Heart right ventricle (tissue), 16 donors: ENCODE results near the gene RMND5B. TPM values are rescaled to one million over a fixed set of nuclear protein-coding genes. Genes with fewer than 3 reads are reported as not detected.

ENCODE experiments used
- ATAC-seq, 8 donors: fragments of 200-7000 bp; cut with Tn5 transposase; one replicate each; pipeline ENCODE4 v1.9.1; 2020; ENCODE audit warnings: mild to moderate bottlenecking in 8 of 8, moderate library complexity in 8 of 8, moderate number of reproducible peaks in 1 of 8
- DNase-seq, 2 donors: peaks; one replicate each; pipeline ENCODE4 v3.0.0-alpha.2; 2020
- H3K27ac ChIP-seq, 10 donors: fragments of 200-600 bp; sonication (generic) in 2 of 10; one replicate each; pipeline versions ENCODE4 v1.5.0 to v1.8.0; 2020 to 2022; ENCODE audit warnings: mild to moderate bottlenecking in 3 of 10
- H3K27me3 ChIP-seq, 7 donors: fragments of 200-600 bp; one replicate each; pipeline ENCODE4 v1.8.0; 2021 to 2022; ENCODE audit warnings: mild to moderate bottlenecking in 2 of 7
- H3K36me3 ChIP-seq, 9 donors: fragments of 200-600 bp; sonication (generic) in 1 of 9; one replicate each; pipeline versions ENCODE4 v1.5.0 to v1.8.0; 2020 to 2022; ENCODE audit warnings: mild to moderate bottlenecking in 2 of 9
- H3K4me1 ChIP-seq, 9 donors: fragments of 200-600 bp; sonication (generic) in 1 of 9; one replicate each; pipeline versions ENCODE4 v1.5.0 to v1.8.0; 2020 to 2022; ENCODE audit warnings: mild to moderate bottlenecking in 4 of 9
- H3K4me3 ChIP-seq, 10 donors: fragments of 200-600 bp; sonication (generic) in 2 of 10; one replicate each; pipeline versions ENCODE4 v1.5.0 to v1.8.0; 2020 to 2022; ENCODE audit warnings: mild to moderate bottlenecking in 7 of 10, moderate library complexity in 2 of 10
- H3K9me3 ChIP-seq, 11 donors: fragments of 200-600 bp in 10 of 11; sonication (generic) in 2 of 11; one replicate each; pipeline versions ENCODE4 v1.5.0 to v1.8.0; 2013 to 2022; ENCODE audit warnings: mild to moderate bottlenecking in 2 of 11, control low read depth in 1 of 11, moderate library complexity in 1 of 11
- WGBS, 2 donors: extraction: QIAGEN DNeasy Blood & Tissue Kit; methylation state at CpG; one replicate each; pipeline ENCODE4 v1.1.7; 2013; ENCODE audit warnings: inconsistent platforms in 1 of 2; 5-methylcytosine and 5-hydroxymethylcytosine counted together
- intact Hi-C, 10 donors: fragments of 100-400 bp; cut with DNase I; formaldehyde crosslinking; loops; one replicate each; pipeline versions ENCODE4 v1.11.1 to v1.14.2; 2022
- polyA plus RNA-seq, 2 donors: library from polyadenylated mRNA; stranded (reverse); fragments of 200-250 nt; gene quantifications; one replicate each; pipeline ENCODE4 v1.2.3, GENCODE V29; 2013
- total RNA-seq, 10 donors: library from RNA; stranded (reverse); fragmentation: NEBNext Ultra II Directional in 3 of 10; extraction: Animal tissue kit (Norgen Biotek cat#: 25700) in 3 of 10; gene quantifications; one replicate each; pipeline versions ENCODE4 v1.2.1 to v1.2.4, GENCODE V29; 2021 to 2023
- TF ChIP-seq, protein P1 (sequence below), 9 donors: fragments of 200-600 bp; sonication (generic) in 2 of 9; IDR thresholded peaks; one replicate each; pipeline versions ENCODE4 v1.5.0 to v1.8.0; 2021 to 2022; ENCODE audit warnings: antibody characterized with exemption in 9 of 9, mild to moderate bottlenecking in 5 of 9, moderate library complexity in 1 of 9
- donor health status: Arrhythmogenic right ventricular cardiomyopathy.
- donor health status: ischemic (EF 13 %, LVEDD 7.1; RV severe dilation, severe dysfunction).
- donor health status: healthy with polysubstance abuse.
- donor health status: DM: no; HTN: yes; CAD: no.
- donor health status: DM: no; HTN: no; CAD: no.
- donor health status: ischemic (EF 25% LVEDD 6.9; RV normal size, moderate dysfunction).
- donor health status: ischemic (EF 25% LVEDD 5.7; RV mildly dilated, moderate dysfunction).
- donor health status: healthy.
- donor health status: DM: yes; HTN: yes; CAD: no.
- donor health status: Ischemic cardiomyopathy.
- donor health status: ischemic (EF 35%, LVEDD 5.7; RV mildly dilated, moderate dysfunction).
- donor health status: nonischemic (EF 11% LVEDD 7.7; RV severe dilation, severe dysfunction).
- donor health status: DM: yes; HTN: yes; CAD: no.
- donor health status: PGD.
- donor health status: ischemic (EF 29% LVEDD 5.4; RV normal size, mild dysfunction).
- donor health status: nonischemic (EF 23%, LVEDD 6.1; RV moderate dilation, normal function).

RMND5B gene
- total and polyA plus RNA-seq, 12 donors = 29.1 to 38.5 (median 32.8) TPM

DNA sequence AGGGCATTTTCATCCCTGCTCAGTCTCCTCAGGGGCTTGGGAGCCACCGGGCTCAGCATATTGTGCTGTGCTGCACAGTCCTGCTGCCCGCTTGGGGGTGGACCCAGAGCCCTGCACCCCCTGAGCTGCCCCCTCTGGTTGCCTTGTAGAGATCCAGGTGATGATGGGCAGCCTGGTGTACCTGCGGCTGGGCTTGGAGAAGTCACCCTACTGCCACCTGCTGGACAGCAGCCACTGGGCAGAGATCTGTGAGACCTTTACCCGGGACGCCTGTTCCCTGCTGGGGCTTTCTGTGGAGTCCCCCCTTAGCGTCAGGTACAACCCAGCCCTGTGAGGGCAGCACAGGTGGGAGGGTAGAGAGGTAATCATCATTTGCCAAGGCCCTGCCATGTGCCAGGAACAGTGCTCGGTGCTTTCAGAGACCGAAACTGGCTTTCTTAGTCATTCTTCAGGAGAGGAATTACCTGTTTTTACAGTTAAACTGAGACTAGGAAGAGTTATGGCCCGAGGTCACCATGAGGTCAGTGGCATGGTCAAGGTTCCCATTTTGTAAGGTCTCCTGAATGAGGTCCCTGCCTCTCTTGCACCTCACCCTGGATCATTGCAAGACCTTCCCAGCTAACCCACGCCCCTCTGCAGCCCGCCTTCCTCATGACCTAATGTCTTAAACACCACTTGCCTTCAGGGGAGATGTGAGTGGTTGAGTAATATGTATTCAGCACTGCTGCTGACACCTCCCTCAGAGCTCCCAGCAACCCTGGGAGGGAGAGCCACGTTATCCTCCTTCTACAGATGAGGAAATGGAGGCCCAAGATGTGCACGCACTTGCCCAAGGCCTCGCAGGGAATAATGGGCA lies 15.4 kb downstream of the RMND5B start:
- intact Hi-C loops = loop anchor here in 9 of 10 donors (1.0 to 5.0 kb wide), 4 partner anchors 34 to 70 kb away; partner anchors contain the start of gene N4BP3 (in 1 of the 9)
- no peaks in the 10 kb centered on the region for H3K9me3 ChIP-seq
- H3K4me3 ChIP-seq = no peak overlapping the region
- peak; percentile 26 to 59 (median 44) for ATAC-seq
- no peaks in the 10 kb centered on the region for H3K27me3 ChIP-seq
- peak; percentile 48 to 51 for DNase-seq
- 64 to 65% methylated on average over 14 of the region's 14 CpGs for WGBS, 2 donors
- TF ChIP-seq, protein P1, sequence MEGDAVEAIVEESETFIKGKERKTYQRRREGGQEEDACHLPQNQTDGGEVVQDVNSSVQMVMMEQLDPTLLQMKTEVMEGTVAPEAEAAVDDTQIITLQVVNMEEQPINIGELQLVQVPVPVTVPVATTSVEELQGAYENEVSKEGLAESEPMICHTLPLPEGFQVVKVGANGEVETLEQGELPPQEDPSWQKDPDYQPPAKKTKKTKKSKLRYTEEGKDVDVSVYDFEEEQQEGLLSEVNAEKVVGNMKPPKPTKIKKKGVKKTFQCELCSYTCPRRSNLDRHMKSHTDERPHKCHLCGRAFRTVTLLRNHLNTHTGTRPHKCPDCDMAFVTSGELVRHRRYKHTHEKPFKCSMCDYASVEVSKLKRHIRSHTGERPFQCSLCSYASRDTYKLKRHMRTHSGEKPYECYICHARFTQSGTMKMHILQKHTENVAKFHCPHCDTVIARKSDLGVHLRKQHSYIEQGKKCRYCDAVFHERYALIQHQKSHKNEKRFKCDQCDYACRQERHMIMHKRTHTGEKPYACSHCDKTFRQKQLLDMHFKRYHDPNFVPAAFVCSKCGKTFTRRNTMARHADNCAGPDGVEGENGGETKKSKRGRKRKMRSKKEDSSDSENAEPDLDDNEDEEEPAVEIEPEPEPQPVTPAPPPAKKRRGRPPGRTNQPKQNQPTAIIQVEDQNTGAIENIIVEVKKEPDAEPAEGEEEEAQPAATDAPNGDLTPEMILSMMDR (IDR thresholded peaks at IDR 0.05) = peak; percentile 44 to 76 (median 69)
- no peak overlapping the region for H3K27ac ChIP-seq
- peaks cover 0 to 16% (median 7%) of the 10 kb centered on the region in 9 donors for H3K4me1 ChIP-seq
- H3K36me3 ChIP-seq = peaks cover 0 to 100% (median 67%) of the 10 kb centered on the region in 9 donors

DNA sequence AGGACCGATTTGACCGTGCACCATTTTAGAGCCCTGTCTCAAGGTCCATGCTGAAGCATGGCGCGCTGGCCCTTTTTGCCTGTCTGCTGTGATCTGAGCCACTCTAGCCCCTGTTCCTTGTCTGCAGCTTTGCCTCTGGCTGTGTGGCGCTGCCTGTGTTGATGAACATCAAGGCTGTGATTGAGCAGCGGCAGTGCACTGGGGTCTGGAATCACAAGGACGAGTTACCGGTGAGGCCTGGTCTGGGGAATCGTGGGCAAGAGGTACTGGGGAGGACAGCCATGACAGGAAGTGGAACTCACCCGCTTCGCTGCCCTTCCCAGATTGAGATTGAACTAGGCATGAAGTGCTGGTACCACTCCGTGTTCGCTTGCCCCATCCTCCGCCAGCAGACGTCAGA lies 16.6 kb downstream of the RMND5B start:
- WGBS, 2 donors = 88 to 93% methylated on average over 15 of the region's 15 CpGs
- Histone ChIP-seq H3K27ac (no peak overlapping the region), H3K27me3 (no peaks in the 10 kb centered on the region), H3K4me3 (no peak overlapping the region), H3K4me1 (peaks cover under 1 to 27% (median 15%) of the 10 kb centered on the region in 9 donors), H3K9me3 (no peaks in the 10 kb centered on the region), H3K36me3 (peaks cover 0 to 94% (median 67%) of the 10 kb centered on the region in 9 donors)
- intact Hi-C loops = loop anchor here in 7 of 10 donors (5.0 kb wide), 2 partner anchors 35 to 70 kb away; partner anchors contain the start of gene N4BP3 (in 1 of the 7)
- ATAC-seq (no peak), DNase-seq (no peak)
- TF ChIP-seq, protein P1 (IDR thresholded peaks at IDR 0.05) = no peak

DNA sequence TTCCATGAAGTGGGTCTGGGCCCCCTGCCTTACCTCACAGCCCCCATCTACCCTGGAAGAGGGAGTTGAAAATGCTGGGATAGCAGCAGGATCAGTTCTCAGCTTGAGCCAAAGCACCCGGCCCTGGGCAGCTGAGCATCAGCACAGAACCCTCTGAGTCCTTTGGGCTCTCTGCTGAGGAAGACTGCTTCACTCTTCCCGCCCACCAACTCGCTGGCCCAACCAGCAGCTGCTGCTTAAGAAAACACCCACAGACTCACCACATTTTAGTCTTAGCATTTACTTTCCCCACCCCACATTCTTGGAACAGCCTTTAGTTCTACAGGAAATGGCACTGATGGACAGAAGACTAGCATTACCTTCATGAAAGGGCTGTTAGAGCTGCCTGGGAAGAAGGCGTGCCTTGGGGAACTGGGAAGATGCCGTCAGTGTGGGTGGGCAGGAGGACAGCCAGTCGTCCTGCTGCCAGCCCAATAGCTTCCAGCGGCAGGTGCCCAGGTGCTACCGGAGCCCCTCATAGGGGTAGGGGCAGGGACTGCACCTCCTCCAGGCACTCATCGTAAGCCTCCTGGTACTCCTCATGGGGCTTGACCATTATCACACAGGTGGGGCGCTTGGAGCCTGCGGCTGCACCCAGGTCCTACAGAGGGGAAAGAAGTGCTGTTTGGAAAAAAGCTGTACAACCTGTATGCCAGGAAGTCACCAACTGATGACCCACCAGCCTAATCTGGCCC lies 18.6 kb downstream of the RMND5B start:
- Histone ChIP-seq H3K4me1 (peaks cover 0 to 26% (median 19%) of the 10 kb centered on the region in 9 donors), H3K27ac (no peak overlapping the region), H3K9me3 (no peaks in the 10 kb centered on the region), H3K36me3 (peaks cover 0 to 74% (median 53%) of the 10 kb centered on the region in 9 donors), H3K4me3 (no peak overlapping the region), H3K27me3 (no peaks in the 10 kb centered on the region)
- intact Hi-C loops = loop anchor here in 7 of 10 donors (5.0 kb wide), 2 partner anchors 37 to 72 kb away; partner anchors contain the start of gene N4BP3 (in 1 of the 7)
- ATAC-seq = no peak
- no peak for DNase-seq
- TF ChIP-seq, protein P1 (IDR thresholded peaks at IDR 0.05) = no peak
- WGBS, 2 donors = 79 to 84% methylated on average over 11 of the region's 11 CpGs
